Panc1 (cell line): ENCODE measurements around the gene RNF215. TPM values are rescaled to one million over a fixed set of nuclear protein-coding genes. Genes with fewer than 3 reads are reported as not detected.

ENCODE experiments used
- ATAC-seq: fragments of 200-7000 bp; cut with Tn5 transposase; 2 replicates; pipeline ENCODE4 v1.9.1; 2020; ENCODE audit warnings: mild to moderate bottlenecking, moderate library complexity
- BruUV-seq: library from RNA; stranded (reverse); fragments of 400-500 nt; replicated peaks from 2 replicates; lab custom pipeline; 2021; lab: Mats Ljungman, UMichigan
- CTCF ChIA-PET: fragments of 300-600 bp; sonication (Branson Sonifier 250); formaldehyde crosslinking; loops from one replicate; lab custom pipeline; 2022; ENCODE audit warnings: antibody characterized with exemption; lab: Charles Lee
- POLR2A ChIA-PET: fragments of 300-600 bp; sonication (Branson Sonifier 250); formaldehyde crosslinking; loops from one replicate; lab custom pipeline; 2022; ENCODE audit warnings: antibody characterized with exemption; lab: Charles Lee
- DNase-seq: peaks from one replicate; pipeline ENCODE4 v3.0.0-alpha.2; 2010; ENCODE audit warnings: low read depth, low spot score
- H3K27ac ChIP-seq: 2 replicates; pipeline ENCODE4 v1.5.1; 2011; ENCODE audit warnings: mild to moderate bottlenecking, low read length, inconsistent platforms
- H3K27me3 ChIP-seq: fragments of 200-500 bp; sonication (Bioruptor generic); 2 replicates; pipeline ENCODE4 v1.6.0; 2014; ENCODE audit warnings: low read length, inconsistent platforms; ENCODE audit not compliant: control insufficient read depth, insufficient read depth
- H3K36me3 ChIP-seq: fragments of 200-500 bp; sonication (Bioruptor generic); 2 replicates; pipeline ENCODE4 v1.5.1; 2014; ENCODE audit warnings: inconsistent platforms, mild to moderate bottlenecking, low read length, moderate library complexity; ENCODE audit not compliant: control insufficient read depth, insufficient read depth
- H3K4me1 ChIP-seq: 2 replicates; pipeline ENCODE4 v1.5.1; 2011; ENCODE audit warnings: inconsistent platforms, mild to moderate bottlenecking, low read length, moderate library complexity; ENCODE audit not compliant: control insufficient read depth, insufficient read depth
- H3K4me3 ChIP-seq, 2 experiments: 2 replicates each; pipeline ENCODE4 v1.5.1; 2011 to 2012; ENCODE audit warnings: low read depth in 2 of 2, low read length in 2 of 2, mild to moderate bottlenecking in 2 of 2, inconsistent platforms in 1 of 2, moderate library complexity in 1 of 2
- H3K9me3 ChIP-seq: fragments of 200-500 bp; sonication (Bioruptor generic); 2 replicates; pipeline ENCODE4 v1.5.1; 2014; ENCODE audit warnings: low read depth, mild to moderate bottlenecking, inconsistent platforms, low read length, moderate library complexity; ENCODE audit not compliant: control insufficient read depth, insufficient read depth
- POLR2AphosphoS5 ChIP-seq: IDR thresholded peaks from 2 replicates; pipeline ENCODE4 v1.6.1; 2012; ENCODE audit warnings: mild to moderate bottlenecking, low read depth, low read length, moderate library complexity
- SIN3A ChIP-seq: IDR thresholded peaks from 2 replicates; pipeline ENCODE4 v1.6.1; 2012; ENCODE audit warnings: low read depth, mild to moderate bottlenecking, low read length, moderate library complexity, borderline replicate concordance; ENCODE audit not compliant: insufficient read depth
- TCF7L2 ChIP-seq: IDR thresholded peaks from 2 replicates; pipeline ENCODE4 v1.6.1; 2011; ENCODE audit warnings: mild to moderate bottlenecking, low read depth, low read length, inconsistent platforms
- in situ Hi-C: cut with HindIII; loops from 2 replicates; pipeline ENCODE4 v1.10.0; 2016; ENCODE audit warnings: low sequenced_read_pairs, low pct_unique_long_range_greater_than_20kb
- intact Hi-C: fragments of 100-400 bp; cut with micrococcal nuclease; formaldehyde crosslinking; loops from one replicate; pipeline ENCODE4 v1.10.0; 2022; ENCODE audit not compliant: unreplicated experiment
- total RNA-seq: library from RNA; stranded (reverse); gene quantifications from one replicate; pipeline ENCODE4 v1.2.1, GENCODE V29; 2021; ENCODE audit not compliant: unreplicated experiment
- TF ChIP-seq, protein P1 (sequence below), 2 experiments: IDR thresholded peaks; 2 replicates each; pipeline ENCODE4 v1.6.1; 2011 to 2012; ENCODE audit warnings: low read depth in 2 of 2, control low read depth in 1 of 2, low read length in 1 of 2, mild to moderate bottlenecking in 1 of 2, moderate library complexity in 1 of 2; ENCODE audit not compliant: insufficient read depth in 1 of 2
- TF ChIP-seq, protein P2 (sequence below): fragments of 450-650 bp; IDR thresholded peaks from 2 replicates; pipeline ENCODE4 v1.5.1; 2017; ENCODE audit warnings: mild to moderate bottlenecking

Gene RNF215
- total RNA-seq, 1 experiment from 2014 or later, result 35.8 TPM

DNA sequence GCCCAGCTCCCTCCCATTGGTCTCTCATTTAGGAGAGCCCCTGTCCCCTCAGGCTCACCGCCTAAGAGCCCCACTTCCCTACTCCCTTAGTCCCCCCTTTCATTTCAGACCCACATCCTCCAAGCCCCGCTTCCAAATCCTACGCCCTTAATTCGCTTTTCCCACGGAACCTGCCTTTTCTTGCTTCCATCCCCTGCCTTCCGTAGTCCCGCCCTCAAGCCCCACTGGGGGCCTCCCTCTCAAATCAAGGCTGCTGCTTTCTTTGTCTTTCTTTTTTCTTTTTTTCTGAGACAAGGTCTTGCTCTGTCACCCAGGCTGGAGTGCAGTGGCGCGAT, 30.0 kb downstream of the RNF215 start:
- in situ Hi-C loops, result no loop called here
- peaks cover 7% of the 10 kb centered on the region; the same call in 1 of the 2 replicates for H3K4me1 ChIP-seq
- TSS peak; percentile 70 for BruUV-seq
- TF ChIP-seq POLR2AphosphoS5 (no peak), TCF7L2 (no peak), SIN3A (no peak)
- TF ChIP-seq, protein P1, sequence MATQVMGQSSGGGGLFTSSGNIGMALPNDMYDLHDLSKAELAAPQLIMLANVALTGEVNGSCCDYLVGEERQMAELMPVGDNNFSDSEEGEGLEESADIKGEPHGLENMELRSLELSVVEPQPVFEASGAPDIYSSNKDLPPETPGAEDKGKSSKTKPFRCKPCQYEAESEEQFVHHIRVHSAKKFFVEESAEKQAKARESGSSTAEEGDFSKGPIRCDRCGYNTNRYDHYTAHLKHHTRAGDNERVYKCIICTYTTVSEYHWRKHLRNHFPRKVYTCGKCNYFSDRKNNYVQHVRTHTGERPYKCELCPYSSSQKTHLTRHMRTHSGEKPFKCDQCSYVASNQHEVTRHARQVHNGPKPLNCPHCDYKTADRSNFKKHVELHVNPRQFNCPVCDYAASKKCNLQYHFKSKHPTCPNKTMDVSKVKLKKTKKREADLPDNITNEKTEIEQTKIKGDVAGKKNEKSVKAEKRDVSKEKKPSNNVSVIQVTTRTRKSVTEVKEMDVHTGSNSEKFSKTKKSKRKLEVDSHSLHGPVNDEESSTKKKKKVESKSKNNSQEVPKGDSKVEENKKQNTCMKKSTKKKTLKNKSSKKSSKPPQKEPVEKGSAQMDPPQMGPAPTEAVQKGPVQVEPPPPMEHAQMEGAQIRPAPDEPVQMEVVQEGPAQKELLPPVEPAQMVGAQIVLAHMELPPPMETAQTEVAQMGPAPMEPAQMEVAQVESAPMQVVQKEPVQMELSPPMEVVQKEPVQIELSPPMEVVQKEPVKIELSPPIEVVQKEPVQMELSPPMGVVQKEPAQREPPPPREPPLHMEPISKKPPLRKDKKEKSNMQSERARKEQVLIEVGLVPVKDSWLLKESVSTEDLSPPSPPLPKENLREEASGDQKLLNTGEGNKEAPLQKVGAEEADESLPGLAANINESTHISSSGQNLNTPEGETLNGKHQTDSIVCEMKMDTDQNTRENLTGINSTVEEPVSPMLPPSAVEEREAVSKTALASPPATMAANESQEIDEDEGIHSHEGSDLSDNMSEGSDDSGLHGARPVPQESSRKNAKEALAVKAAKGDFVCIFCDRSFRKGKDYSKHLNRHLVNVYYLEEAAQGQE (IDR thresholded peaks at IDR 0.05; ENCODE audit: insufficient read depth in 1 of 2, low read depth in 2 of 2, low read length in 1 of 2), result no peak
- TF ChIP-seq, protein P2, sequence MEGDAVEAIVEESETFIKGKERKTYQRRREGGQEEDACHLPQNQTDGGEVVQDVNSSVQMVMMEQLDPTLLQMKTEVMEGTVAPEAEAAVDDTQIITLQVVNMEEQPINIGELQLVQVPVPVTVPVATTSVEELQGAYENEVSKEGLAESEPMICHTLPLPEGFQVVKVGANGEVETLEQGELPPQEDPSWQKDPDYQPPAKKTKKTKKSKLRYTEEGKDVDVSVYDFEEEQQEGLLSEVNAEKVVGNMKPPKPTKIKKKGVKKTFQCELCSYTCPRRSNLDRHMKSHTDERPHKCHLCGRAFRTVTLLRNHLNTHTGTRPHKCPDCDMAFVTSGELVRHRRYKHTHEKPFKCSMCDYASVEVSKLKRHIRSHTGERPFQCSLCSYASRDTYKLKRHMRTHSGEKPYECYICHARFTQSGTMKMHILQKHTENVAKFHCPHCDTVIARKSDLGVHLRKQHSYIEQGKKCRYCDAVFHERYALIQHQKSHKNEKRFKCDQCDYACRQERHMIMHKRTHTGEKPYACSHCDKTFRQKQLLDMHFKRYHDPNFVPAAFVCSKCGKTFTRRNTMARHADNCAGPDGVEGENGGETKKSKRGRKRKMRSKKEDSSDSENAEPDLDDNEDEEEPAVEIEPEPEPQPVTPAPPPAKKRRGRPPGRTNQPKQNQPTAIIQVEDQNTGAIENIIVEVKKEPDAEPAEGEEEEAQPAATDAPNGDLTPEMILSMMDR, result no peak
- peak overlapping the region; percentile 87 to 95 for H3K4me3 ChIP-seq
- H3K27me3 ChIP-seq, result no peaks in the 10 kb centered on the region
- H3K36me3 ChIP-seq, result peaks cover 7% of the 10 kb centered on the region; the same call in 1 of the 2 replicates
- no peak overlapping the region for H3K27ac ChIP-seq
- H3K9me3 ChIP-seq, result no peaks in the 10 kb centered on the region
- CTCF ChIA-PET, result interaction anchor here (0.5 kb wide), 1 partner anchor 398 kb away, joined by 3 read pairs; no protein-coding TSS in a partner anchor
- intact Hi-C loops, result no loop called here
- no peak for DNase-seq
- ATAC-seq, result peak; percentile 25
- POLR2A ChIA-PET, result interaction anchor here (1.0 kb wide), 1 partner anchor 22 kb away, joined by 3 read pairs; no protein-coding TSS in a partner anchor

DNA sequence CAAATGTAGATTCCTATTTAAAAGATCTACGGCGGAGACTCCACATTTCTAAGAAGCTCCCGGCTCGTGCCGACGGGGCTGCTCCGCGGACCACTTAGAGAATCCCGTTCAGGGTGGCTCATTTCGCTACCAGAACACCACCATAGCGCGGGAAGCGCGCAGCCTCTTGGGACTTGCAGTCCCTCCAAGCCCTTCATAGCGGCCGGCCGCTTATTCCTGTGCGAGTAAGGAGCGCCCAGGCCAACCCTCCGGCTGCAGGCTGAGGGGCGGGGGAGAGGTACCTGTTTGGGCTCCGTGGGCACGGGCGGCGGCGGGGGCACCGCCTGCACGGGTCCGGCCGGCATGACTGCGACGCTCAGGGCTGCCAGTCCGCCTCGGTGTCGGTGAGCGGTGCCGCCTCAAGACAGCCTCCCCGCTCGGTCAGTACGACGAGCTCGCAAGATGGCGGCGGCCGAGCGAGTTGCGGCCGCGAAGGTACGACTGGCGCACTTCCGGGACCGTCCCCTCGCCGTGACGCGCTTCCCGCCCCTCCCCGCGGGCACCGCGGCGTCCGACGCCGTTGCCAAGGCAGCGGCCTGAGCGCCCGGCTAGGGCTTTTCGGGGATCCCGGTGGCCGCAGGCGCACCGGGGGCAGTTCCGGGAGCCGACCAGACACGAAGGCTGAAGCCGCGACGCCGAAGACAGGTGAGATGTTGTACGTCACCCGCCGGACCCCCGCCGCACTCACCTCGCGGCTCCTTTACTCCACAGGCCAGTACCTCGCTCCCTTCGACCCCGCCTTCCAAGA, 30.6 kb downstream of the RNF215 start, which contains the start of the genes CCDC157 and SF3A1:
TSS of gene CCDC157 (plus strand) at position 559 of the 787 bp plus-strand sequence. CDS start 8,994 bp downstream, outside the sequence.
TSS of gene SF3A1 (minus strand) at position 446 of the 787 bp plus-strand sequence. CDS start at position 344, 102 bp downstream.
- H3K4me1 ChIP-seq, result peaks cover 7% of the 10 kb centered on the region; the same call in 1 of the 2 replicates
- ChIA-PET POLR2A (interaction anchor here (0.5 to 1.0 kb wide), 2 partner anchors 22 to 738 kb away, joined by 3 read pairs; no protein-coding TSS in a partner anchor), CTCF (interaction anchor here (0.5 kb wide), 1 partner anchor 398 kb away, joined by 3 read pairs; no protein-coding TSS in a partner anchor)
- H3K9me3 ChIP-seq, result no peaks in the 10 kb centered on the region
- H3K4me3 ChIP-seq, result peak within 1 kb of the TSS; percentile 87 to 95
- in situ Hi-C loops (no loop called here), intact Hi-C loops (no loop called here)
- H3K27ac ChIP-seq, result peak within 1 kb of the TSS; percentile 89
- DNase-seq (peak; percentile 10), ATAC-seq (peak; percentile 98)
- peaks cover 10% of the 10 kb centered on the region for H3K36me3 ChIP-seq
- peak; percentile 83 for TF ChIP-seq POLR2AphosphoS5
- TF ChIP-seq SIN3A, result peak; percentile 98; the same call in 1 of the 2 replicates
- TF ChIP-seq, protein P1 (IDR thresholded peaks at IDR 0.05; ENCODE audit: insufficient read depth in 1 of 2, low read depth in 2 of 2, low read length in 1 of 2), result no peak
- TF ChIP-seq, protein P2, result no peak
- 0 out of 2 replicates have a peak, but pooled peaks have one; percentile 39 for TF ChIP-seq TCF7L2
- H3K27me3 ChIP-seq, result no peaks in the 10 kb centered on the region
- BruUV-seq, result no TSS peak
